Tibial nerve (tissue), 4 donors: Measurements from ENCODE around the gene OCRL. TPM values are rescaled to one million over a fixed set of nuclear protein-coding genes. Genes with fewer than 3 reads are reported as not detected.

Experiments used
- DNase-seq, 2 donors: peaks; one replicate each; pipeline ENCODE4 v3.0.0-alpha.2; 2019; ENCODE audit warnings: low spot score in 2 of 2
- H3K27ac ChIP-seq, 4 donors: fragments of 200-600 bp; sonication (generic) in 3 of 4; one replicate each; pipeline ENCODE4 v1.5.1; 2017 to 2019; ENCODE audit warnings: mild to moderate bottlenecking in 1 of 4
- H3K27me3 ChIP-seq, 2 donors: fragments of 200-600 bp; sonication (generic) in 1 of 2; one replicate each; pipeline versions ENCODE4 v1.5.1 to v1.6.0; 2017 to 2019
- H3K36me3 ChIP-seq, 3 donors: fragments of 200-600 bp; sonication (generic); one replicate each; pipeline ENCODE4 v1.5.1; 2018 to 2019
- H3K4me1 ChIP-seq, 4 donors: fragments of 200-600 bp; sonication (generic) in 3 of 4; one replicate each; pipeline ENCODE4 v1.5.1; 2017 to 2019
- H3K4me3 ChIP-seq, 4 donors: fragments of 200-600 bp; sonication (generic) in 3 of 4; one replicate each; pipeline ENCODE4 v1.5.1; 2017 to 2019; ENCODE audit warnings: mild to moderate bottlenecking in 1 of 4, moderate library complexity in 1 of 4
- H3K9me3 ChIP-seq, 4 donors: fragments of 200-600 bp; sonication (generic) in 3 of 4; one replicate each; pipeline ENCODE4 v1.5.1; 2017 to 2019
- CTCF ChIP-seq, 5 experiments: fragments of 200-600 bp in 3 of 5; fragments of 450-650 bp in 2 of 5; sonication (generic) in 3 of 5; IDR thresholded peaks; one replicate each; pipeline ENCODE4 v1.5.1; 2016 to 2019; ENCODE audit warnings: antibody characterized with exemption in 5 of 5, mild to moderate bottlenecking in 3 of 5, moderate library complexity in 2 of 5
- EP300 ChIP-seq, 2 donors: sonication (generic); formaldehyde crosslinking; IDR thresholded peaks; one replicate each; pipeline ENCODE4 v1.6.1; 2017; ENCODE audit warnings: antibody characterized with exemption in 2 of 2, mild to moderate bottlenecking in 1 of 2
- POLR2A ChIP-seq, 2 donors: fragments of 450-650 bp; IDR thresholded peaks; one replicate each; pipeline ENCODE4 v1.6.1; 2017; ENCODE audit warnings: antibody characterized with exemption in 2 of 2, mild to moderate bottlenecking in 2 of 2, moderate library complexity in 2 of 2
- WGBS, 2 donors: methylation state at CpG; one replicate each; pipeline ENCODE4 v1.1.5; 2018; 5-methylcytosine and 5-hydroxymethylcytosine counted together
- total RNA-seq, 4 donors: library from RNA; depleted of rRNA; stranded (reverse); fragments of >200 nt; gene quantifications; one replicate each; pipeline ENCODE4 v1.1.0, GENCODE V29; 2016

Gene OCRL
- total RNA-seq, 4 donors from 2014 or later: 14.7 to 23.0 (median 22.6) TPM

GRCh38 chrX:129622757-129623301, 82.8 kb downstream of the OCRL start:
- Histone ChIP-seq H3K4me3 (no peak overlapping the region), H3K27ac (no peak overlapping the region), H3K9me3 (no peaks in the 10 kb centered on the region), H3K27me3 (no peaks in the 10 kb centered on the region), H3K4me1 (no peaks in the 10 kb centered on the region), H3K36me3 (no peaks in the 10 kb centered on the region)
- TF ChIP-seq POLR2A (IDR thresholded peaks at IDR 0.05) (no peak), CTCF (IDR thresholded peaks at IDR 0.05) (no peak), EP300 (IDR thresholded peaks at IDR 0.05) (no peak)
- DNase-seq: no peak
- WGBS, 2 donors: 56% methylated on average over 10 of the region's 10 CpGs; no CpG with 5 or more reads in 1 of the 2 donors

GRCh38 chrX:129626026-129626425, 86.0 kb downstream of the OCRL start:
- H3K27ac ChIP-seq: no peak overlapping the region
- TF ChIP-seq POLR2A (IDR thresholded peaks at IDR 0.05) (no peak), CTCF (IDR thresholded peaks at IDR 0.05) (no peak), EP300 (IDR thresholded peaks at IDR 0.05) (no peak)
- H3K9me3 ChIP-seq: no peaks in the 10 kb centered on the region
- no peak for DNase-seq
- no peaks in the 10 kb centered on the region for H3K27me3 ChIP-seq
- H3K36me3 ChIP-seq: no peaks in the 10 kb centered on the region
- H3K4me1 ChIP-seq: no peaks in the 10 kb centered on the region
- 59 to 60% methylated on average over 3 of the region's 3 CpGs for WGBS, 2 donors
- no peak overlapping the region for H3K4me3 ChIP-seq

GRCh38 chrX:129629837-129630236, 89.8 kb downstream of the OCRL start:
- no peak overlapping the region for H3K4me3 ChIP-seq
- 69 to 74% methylated on average over 4 to 7 of the region's 7 CpGs for WGBS, 2 donors
- no peak for TF ChIP-seq CTCF (IDR thresholded peaks at IDR 0.05)
- no peak for DNase-seq
- H3K4me1 ChIP-seq: no peaks in the 10 kb centered on the region
- H3K27me3 ChIP-seq: no peaks in the 10 kb centered on the region
- no peaks in the 10 kb centered on the region for H3K9me3 ChIP-seq
- H3K27ac ChIP-seq: no peak overlapping the region
- H3K36me3 ChIP-seq: no peaks in the 10 kb centered on the region

GRCh38 chrX:129631849-129632248, 91.8 kb downstream of the OCRL start:
- no peak for TF ChIP-seq EP300 (IDR thresholded peaks at IDR 0.05)
- no peak for TF ChIP-seq POLR2A (IDR thresholded peaks at IDR 0.05)
- no peak for TF ChIP-seq CTCF (IDR thresholded peaks at IDR 0.05)
- DNase-seq: no peak
- no peaks in the 10 kb centered on the region for H3K36me3 ChIP-seq
- H3K4me3 ChIP-seq: no peak overlapping the region
- H3K27ac ChIP-seq: no peak overlapping the region
- WGBS, 2 donors: 86 to 93% methylated on average over 5 of the region's 5 CpGs
- H3K27me3 ChIP-seq: no peaks in the 10 kb centered on the region
- no peaks in the 10 kb centered on the region for H3K4me1 ChIP-seq
- no peaks in the 10 kb centered on the region for H3K9me3 ChIP-seq

- no peak for TF ChIP-seq EP300 (IDR thresholded peaks at IDR 0.05)
- no peak for TF ChIP-seq POLR2A (IDR thresholded peaks at IDR 0.05)
- TF ChIP-seq CTCF (IDR thresholded peaks at IDR 0.05): no peak
- no peaks in the 10 kb centered on the region for H3K9me3 ChIP-seq
- DNase-seq: no peak
- WGBS, 2 donors: 76 to 77% methylated on average over 7 of the region's 7 CpGs
- no peaks in the 10 kb centered on the region for H3K36me3 ChIP-seq
- no peak overlapping the region for H3K27ac ChIP-seq
- H3K4me3 ChIP-seq: no peak overlapping the region
- no peaks in the 10 kb centered on the region for H3K27me3 ChIP-seq
- no peaks in the 10 kb centered on the region for H3K4me1 ChIP-seq
These were observed 92.4 kb downstream of the OCRL start for GRCh38 chrX:129632443-129632842.
